ENCODE results near the gene RPTOR. TPM values are rescaled to one million over a fixed set of nuclear protein-coding genes. Genes with fewer than 3 reads are reported as not detected.

The RPTOR gene
- total RNA-seq, 1 experiment from 2014 or later = 46.2 TPM

DNA sequence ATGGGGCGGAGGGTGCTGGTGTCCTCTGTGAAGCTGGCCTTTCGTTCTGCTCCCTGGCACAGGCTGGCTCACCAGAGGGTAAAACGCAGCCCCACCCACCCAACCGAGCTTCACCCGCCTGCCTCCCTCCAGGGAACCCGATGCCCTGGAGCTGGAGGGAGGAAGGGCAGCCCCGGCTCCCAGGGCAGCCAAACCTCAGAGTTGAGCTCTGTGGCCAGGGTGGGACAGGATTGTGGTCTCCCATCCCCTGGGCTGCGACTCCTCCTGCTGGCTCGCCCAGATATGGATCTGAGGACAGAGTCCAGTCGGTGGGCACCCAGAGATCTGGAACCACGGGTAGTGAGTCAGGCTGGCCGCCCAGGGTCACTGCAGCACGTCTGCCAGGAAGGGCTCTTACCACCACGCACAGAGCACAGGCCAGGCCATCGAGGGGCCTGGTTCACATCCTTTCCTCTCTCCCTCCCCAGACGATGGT is 404.4 kb downstream of the RPTOR start:
- Histone ChIP-seq H2AFZ (ENCODE audit: low read length) (no peak overlapping the region), H3K9ac (ENCODE audit: low read length) (no peak overlapping the region), H3K4me3 (ENCODE audit: low read length) (no peak overlapping the region), H3K4me1 (ENCODE audit: insufficient read depth, low read length) (no peaks in the 10 kb centered on the region), H3K36me3 (ENCODE audit: low read depth, low read length) (no peaks in the 10 kb centered on the region; the same call in 1 of the 2 replicates), H3K27me3 (ENCODE audit: low read length) (no peaks in the 10 kb centered on the region), H3K9me3 (ENCODE audit: low read length) (no peaks in the 10 kb centered on the region), H3K27ac (ENCODE audit: low read length) (no peak overlapping the region), H4K20me1 (ENCODE audit: low read length) (no peaks in the 10 kb centered on the region), H3F3A (ENCODE audit: low read length, unreplicated experiment) (no peaks in the 10 kb centered on the region), H3K4me2 (ENCODE audit: low read length) (no peak overlapping the region), H3K9me2 (replicated peaks; ENCODE audit: low read length) (no peaks in the 10 kb centered on the region), H3K79me2 (ENCODE audit: low read length) (no peaks in the 10 kb centered on the region)
- no TSS peak for BruUV-seq (replicated peaks)
- ChIA-PET CTCF (no interaction called here), POLR2A (ENCODE audit: unreplicated experiment) (no interaction called here)
- no peak for TF ChIP-seq EZH2 (IDR thresholded peaks at IDR 0.05; ENCODE audit: low read length, unreplicated experiment)
- no peak for TF ChIP-seq EZH2phosphoT487 (IDR thresholded peaks at IDR 0.05; ENCODE audit: borderline replicate concordance, low read length)
- TF ChIP-seq, protein P1, sequence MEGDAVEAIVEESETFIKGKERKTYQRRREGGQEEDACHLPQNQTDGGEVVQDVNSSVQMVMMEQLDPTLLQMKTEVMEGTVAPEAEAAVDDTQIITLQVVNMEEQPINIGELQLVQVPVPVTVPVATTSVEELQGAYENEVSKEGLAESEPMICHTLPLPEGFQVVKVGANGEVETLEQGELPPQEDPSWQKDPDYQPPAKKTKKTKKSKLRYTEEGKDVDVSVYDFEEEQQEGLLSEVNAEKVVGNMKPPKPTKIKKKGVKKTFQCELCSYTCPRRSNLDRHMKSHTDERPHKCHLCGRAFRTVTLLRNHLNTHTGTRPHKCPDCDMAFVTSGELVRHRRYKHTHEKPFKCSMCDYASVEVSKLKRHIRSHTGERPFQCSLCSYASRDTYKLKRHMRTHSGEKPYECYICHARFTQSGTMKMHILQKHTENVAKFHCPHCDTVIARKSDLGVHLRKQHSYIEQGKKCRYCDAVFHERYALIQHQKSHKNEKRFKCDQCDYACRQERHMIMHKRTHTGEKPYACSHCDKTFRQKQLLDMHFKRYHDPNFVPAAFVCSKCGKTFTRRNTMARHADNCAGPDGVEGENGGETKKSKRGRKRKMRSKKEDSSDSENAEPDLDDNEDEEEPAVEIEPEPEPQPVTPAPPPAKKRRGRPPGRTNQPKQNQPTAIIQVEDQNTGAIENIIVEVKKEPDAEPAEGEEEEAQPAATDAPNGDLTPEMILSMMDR (conservative IDR thresholded peaks at IDR 0.05; ENCODE audit: low read depth, low read length) = no peak
- ATAC-seq (no peak), DNase-seq (no peak)
- intact Hi-C loops (cut with micrococcal nuclease) = no loop called here

GRCh38 chr17:80949451-80950421 is 405.1 kb downstream of the RPTOR start:
- intact Hi-C loops (cut with micrococcal nuclease) = no loop called here
- Histone ChIP-seq H3K27ac (ENCODE audit: low read length) (no peak overlapping the region), H3K9me2 (replicated peaks; ENCODE audit: low read length) (no peaks in the 10 kb centered on the region), H3K9me3 (ENCODE audit: low read length) (no peaks in the 10 kb centered on the region), H3K4me2 (ENCODE audit: low read length) (no peak overlapping the region), H3F3A (ENCODE audit: low read length, unreplicated experiment) (no peaks in the 10 kb centered on the region), H3K9ac (ENCODE audit: low read length) (no peak overlapping the region), H3K4me1 (ENCODE audit: insufficient read depth, low read length) (no peaks in the 10 kb centered on the region), H3K4me3 (ENCODE audit: low read length) (no peak overlapping the region), H2AFZ (ENCODE audit: low read length) (no peak overlapping the region), H4K20me1 (ENCODE audit: low read length) (no peaks in the 10 kb centered on the region), H3K36me3 (ENCODE audit: low read depth, low read length) (no peaks in the 10 kb centered on the region; the same call in 1 of the 2 replicates), H3K27me3 (ENCODE audit: low read length) (no peaks in the 10 kb centered on the region), H3K79me2 (ENCODE audit: low read length) (no peaks in the 10 kb centered on the region)
- no peak for TF ChIP-seq EZH2 (IDR thresholded peaks at IDR 0.05; ENCODE audit: low read length, unreplicated experiment)
- TF ChIP-seq, protein P1 (conservative IDR thresholded peaks at IDR 0.05; ENCODE audit: low read depth, low read length) = peak; percentile 23; the same call in 1 of the 2 replicates
- ATAC-seq (no peak), DNase-seq (no peak)
- BruUV-seq (replicated peaks) = no TSS peak
- CTCF ChIA-PET = no interaction called here
- POLR2A ChIA-PET (ENCODE audit: unreplicated experiment) = no interaction called here
